ENCODE measurements around the gene ALX4.

The ALX4 gene

DNA sequence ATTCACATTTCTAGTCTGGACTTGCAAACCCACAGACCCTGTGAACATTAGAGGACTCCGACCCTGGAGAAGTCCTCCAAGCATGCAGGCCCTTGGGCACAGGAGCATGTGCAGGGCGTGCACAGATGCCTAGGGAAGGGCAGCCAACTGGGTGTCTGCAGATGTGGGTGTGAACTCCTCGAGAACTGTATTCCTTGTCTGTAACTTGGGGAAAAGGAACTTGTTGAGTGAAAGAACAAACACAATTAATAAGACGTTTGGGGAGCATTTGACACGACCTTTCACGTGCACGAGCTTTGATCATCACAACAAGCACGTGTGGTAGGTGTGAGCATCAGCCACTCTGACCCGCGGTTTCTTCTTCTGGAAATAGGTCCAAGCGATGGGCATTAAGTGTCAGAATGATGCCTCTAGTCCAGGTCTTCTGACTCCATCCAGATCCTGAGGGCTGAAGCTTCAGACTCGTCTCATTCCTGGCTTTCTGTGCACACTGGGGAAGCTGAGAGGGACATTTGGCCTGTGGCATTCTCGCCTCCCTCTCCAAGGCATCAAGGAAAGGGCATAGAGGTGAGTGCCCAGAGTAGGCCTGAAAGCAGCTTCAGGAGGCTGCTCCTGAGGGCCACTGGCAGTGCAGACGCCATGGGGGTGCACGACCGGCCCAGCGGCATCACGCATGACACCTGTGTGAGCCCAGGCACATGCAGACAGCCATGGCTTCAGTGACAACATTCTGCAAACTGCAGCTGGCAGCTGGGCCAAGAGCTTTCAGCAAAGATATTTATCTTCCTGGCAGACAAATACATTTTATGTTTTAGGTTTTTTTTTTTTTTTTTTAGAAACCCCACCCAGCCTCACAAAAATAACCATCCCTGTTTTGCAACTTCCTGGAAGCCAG is 32.5 kb downstream of the ALX4 start:
- no peak overlapping the region for H3K4me3 ChIP-seq (ENCODE audit: low read depth, low read length)
- H3K27me3 ChIP-seq (ENCODE audit: insufficient read depth, low read depth, severe bottlenecking) = peaks cover 32% of the 10 kb centered on the region
- TF ChIP-seq, protein P1, sequence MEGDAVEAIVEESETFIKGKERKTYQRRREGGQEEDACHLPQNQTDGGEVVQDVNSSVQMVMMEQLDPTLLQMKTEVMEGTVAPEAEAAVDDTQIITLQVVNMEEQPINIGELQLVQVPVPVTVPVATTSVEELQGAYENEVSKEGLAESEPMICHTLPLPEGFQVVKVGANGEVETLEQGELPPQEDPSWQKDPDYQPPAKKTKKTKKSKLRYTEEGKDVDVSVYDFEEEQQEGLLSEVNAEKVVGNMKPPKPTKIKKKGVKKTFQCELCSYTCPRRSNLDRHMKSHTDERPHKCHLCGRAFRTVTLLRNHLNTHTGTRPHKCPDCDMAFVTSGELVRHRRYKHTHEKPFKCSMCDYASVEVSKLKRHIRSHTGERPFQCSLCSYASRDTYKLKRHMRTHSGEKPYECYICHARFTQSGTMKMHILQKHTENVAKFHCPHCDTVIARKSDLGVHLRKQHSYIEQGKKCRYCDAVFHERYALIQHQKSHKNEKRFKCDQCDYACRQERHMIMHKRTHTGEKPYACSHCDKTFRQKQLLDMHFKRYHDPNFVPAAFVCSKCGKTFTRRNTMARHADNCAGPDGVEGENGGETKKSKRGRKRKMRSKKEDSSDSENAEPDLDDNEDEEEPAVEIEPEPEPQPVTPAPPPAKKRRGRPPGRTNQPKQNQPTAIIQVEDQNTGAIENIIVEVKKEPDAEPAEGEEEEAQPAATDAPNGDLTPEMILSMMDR (IDR thresholded peaks at IDR 0.05; ENCODE audit: low read depth, low read length) = no peak
- peaks cover 2% of the 10 kb centered on the region for H3K9me3 ChIP-seq (ENCODE audit: severe bottlenecking)
- H3K27ac ChIP-seq = no peak overlapping the region
- no peaks in the 10 kb centered on the region for H3K36me3 ChIP-seq
- no peak for DNase-seq

DNA sequence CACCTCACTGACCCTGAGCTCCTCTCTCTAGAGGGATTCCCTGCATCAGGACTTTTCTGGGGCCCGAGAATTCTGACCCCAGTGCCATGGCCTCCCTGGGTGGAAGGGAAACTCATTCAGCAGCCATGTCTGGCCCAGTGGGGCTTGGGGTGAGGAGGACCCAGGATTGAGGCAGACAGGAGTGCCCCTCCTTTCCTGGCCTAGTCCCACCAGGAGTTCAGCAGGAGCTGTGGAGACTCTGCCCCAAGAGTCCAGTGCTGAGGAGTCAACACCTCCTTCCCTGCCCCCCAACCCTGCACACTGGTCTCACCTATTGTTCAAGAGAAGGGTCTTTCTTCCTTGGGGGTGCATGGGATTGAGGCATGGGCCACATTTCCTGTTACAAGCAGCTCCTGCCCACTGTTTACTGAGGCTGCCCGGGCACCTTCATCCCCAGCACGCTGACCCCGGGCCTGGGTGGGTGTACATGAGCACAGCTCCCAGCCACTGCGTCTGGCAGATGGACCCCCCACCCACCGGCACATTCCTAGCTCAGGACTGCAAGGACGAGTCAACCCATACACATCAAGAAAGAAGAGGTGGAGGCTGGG is 33.9 kb downstream of the ALX4 start:
- TF ChIP-seq, protein P1 (IDR thresholded peaks at IDR 0.05; ENCODE audit: low read depth, low read length) = no peak

DNA sequence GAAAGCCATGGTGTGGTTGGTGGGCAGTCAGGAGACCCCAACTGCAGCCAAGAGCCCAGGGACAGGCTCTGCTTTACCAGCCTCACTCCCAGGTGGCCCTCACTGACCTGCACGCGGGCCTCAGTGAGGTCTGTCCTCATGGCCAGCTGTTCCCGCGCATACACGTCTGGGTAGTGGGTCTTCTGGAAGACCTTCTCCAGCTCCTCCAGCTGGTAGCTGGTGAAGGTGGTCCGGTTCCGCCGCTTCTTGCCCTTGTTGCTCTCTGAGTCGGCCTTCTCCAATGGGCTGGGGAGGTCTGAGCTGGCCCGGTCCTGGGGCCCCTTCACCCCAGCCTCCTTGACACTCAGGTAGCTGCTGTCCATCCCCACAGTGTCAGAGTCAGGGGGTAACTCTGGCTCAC is 34.7 kb downstream of the ALX4 start:
- Histone ChIP-seq H3K27ac (no peak overlapping the region), H3K27me3 (ENCODE audit: insufficient read depth, low read depth, severe bottlenecking) (peaks cover 28% of the 10 kb centered on the region), H3K36me3 (no peaks in the 10 kb centered on the region), H3K4me3 (ENCODE audit: low read depth, low read length) (no peak overlapping the region), H3K9me3 (ENCODE audit: severe bottlenecking) (peaks cover 2% of the 10 kb centered on the region)
- TF ChIP-seq, protein P1 (IDR thresholded peaks at IDR 0.05; ENCODE audit: low read depth, low read length) = no peak
- DNase-seq = no peak

More for the DNA sequence above, 33.9 kb downstream of the ALX4 start:
- no peak for DNase-seq
- peaks cover 32% of the 10 kb centered on the region for H3K27me3 ChIP-seq (ENCODE audit: insufficient read depth, low read depth, severe bottlenecking)
- no peaks in the 10 kb centered on the region for H3K36me3 ChIP-seq
- peaks cover 2% of the 10 kb centered on the region for H3K9me3 ChIP-seq (ENCODE audit: severe bottlenecking)
- no peak overlapping the region for H3K27ac ChIP-seq
- no peak overlapping the region for H3K4me3 ChIP-seq (ENCODE audit: low read depth, low read length)

DNA sequence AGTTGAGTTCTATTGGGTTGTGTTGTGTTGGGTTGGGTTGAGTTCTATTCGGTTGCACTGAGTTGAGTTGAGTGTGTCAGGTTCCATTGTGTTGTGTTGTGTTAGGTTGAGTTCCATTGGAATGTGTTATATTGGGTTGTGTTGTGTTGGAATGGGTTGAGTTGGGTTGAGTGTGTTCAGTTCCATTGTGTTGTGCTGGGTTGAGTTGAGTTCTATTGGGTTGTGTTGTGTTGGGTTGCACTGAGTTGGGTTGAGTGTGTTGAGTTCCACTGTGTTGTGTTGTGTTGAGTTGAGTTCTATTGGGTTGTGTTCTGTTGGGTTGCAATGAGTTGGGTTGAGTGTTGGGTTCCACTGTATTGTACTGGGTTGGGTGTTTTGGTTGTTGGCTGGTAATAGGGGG is 35.5 kb downstream of the ALX4 start:
- DNase-seq = no peak
- no peak overlapping the region for H3K4me3 ChIP-seq (ENCODE audit: low read depth, low read length)
- no peak overlapping the region for H3K27ac ChIP-seq
- H3K9me3 ChIP-seq (ENCODE audit: severe bottlenecking) = peaks cover 2% of the 10 kb centered on the region
- H3K36me3 ChIP-seq = no peaks in the 10 kb centered on the region
- TF ChIP-seq, protein P1 (IDR thresholded peaks at IDR 0.05; ENCODE audit: low read depth, low read length) = no peak
- peaks cover 19% of the 10 kb centered on the region for H3K27me3 ChIP-seq (ENCODE audit: insufficient read depth, low read depth, severe bottlenecking)

DNA sequence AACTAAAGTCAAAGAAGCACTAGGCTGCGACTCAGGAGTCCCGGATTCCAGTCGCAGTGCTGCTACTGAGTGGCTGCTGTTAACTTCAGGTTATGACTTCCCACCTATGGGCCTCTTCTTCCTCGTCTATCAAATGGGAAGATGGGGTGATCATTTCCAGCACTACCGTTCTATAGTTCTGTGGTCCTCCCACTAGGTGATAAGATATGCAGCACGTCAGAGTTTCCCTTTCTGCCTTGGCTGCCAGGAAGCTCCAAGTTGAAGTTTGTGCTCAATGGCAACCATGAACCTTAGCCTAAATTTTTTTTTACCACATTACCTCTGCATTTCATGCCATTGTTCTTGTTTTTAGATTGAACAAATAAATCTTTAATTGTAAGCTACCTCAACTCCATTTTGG is 38.7 kb downstream of the ALX4 start:
- H3K36me3 ChIP-seq = no peaks in the 10 kb centered on the region
- no peak overlapping the region for H3K4me3 ChIP-seq (ENCODE audit: low read depth, low read length)
- H3K27ac ChIP-seq = no peak overlapping the region
- TF ChIP-seq, protein P1 (IDR thresholded peaks at IDR 0.05; ENCODE audit: low read depth, low read length) = no peak
- H3K9me3 ChIP-seq (ENCODE audit: severe bottlenecking) = peaks cover 2% of the 10 kb centered on the region
- H3K27me3 ChIP-seq (ENCODE audit: insufficient read depth, low read depth, severe bottlenecking) = peaks cover 11% of the 10 kb centered on the region
- DNase-seq = no peak
